Peyer's patch (tissue), 4 donors: ENCODE data around the gene PAM. TPM values are rescaled to one million over a fixed set of nuclear protein-coding genes. Genes with fewer than 3 reads are reported as not detected.

Experiments
- DNase-seq, 3 donors: peaks; one replicate each; pipeline ENCODE4 v3.0.0-alpha.2; 2017 to 2019
- H3K27ac ChIP-seq, 4 donors: fragments of 200-600 bp; sonication (generic); one replicate each; pipeline ENCODE4 v1.5.1; 2016 to 2019
- H3K27me3 ChIP-seq, 2 donors: fragments of 200-600 bp; sonication (generic); one replicate each; pipeline ENCODE4 v1.5.1; 2019
- H3K36me3 ChIP-seq, 3 donors: fragments of 200-600 bp; sonication (generic); one replicate each; pipeline ENCODE4 v1.5.1; 2016 to 2019
- H3K4me1 ChIP-seq, 4 donors: fragments of 200-600 bp; sonication (generic); one replicate each; pipeline ENCODE4 v1.5.1; 2016 to 2019
- H3K4me3 ChIP-seq, 4 donors: fragments of 200-600 bp; sonication (generic); 1 replicate in 3 of 4; 2 replicates in 1 of 4; pipeline ENCODE4 v1.5.1; 2016 to 2019; ENCODE audit warnings: mild to moderate bottlenecking in 1 of 4
- H3K9me3 ChIP-seq, 4 donors: fragments of 200-600 bp; sonication (generic); one replicate each; pipeline ENCODE4 v1.5.1; 2016 to 2019; ENCODE audit warnings: mild to moderate bottlenecking in 1 of 4
- POLR2A ChIP-seq, 2 donors: fragments of 450-650 bp; IDR thresholded peaks; one replicate each; pipeline ENCODE4 v1.5.1; 2017; ENCODE audit warnings: antibody characterized with exemption in 2 of 2, mild to moderate bottlenecking in 2 of 2, moderate library complexity in 2 of 2
- total RNA-seq, 4 donors: library from RNA; depleted of rRNA; stranded (reverse); fragments of >200 nt; gene quantifications; one replicate each; pipeline ENCODE4 v1.1.0, GENCODE V29; 2016
- TF ChIP-seq, protein P1 (sequence below), 6 experiments: fragments of 450-650 bp in 4 of 6; fragments of 200-600 bp in 2 of 6; sonication (generic) in 1 of 6; IDR thresholded peaks; one replicate each; pipeline ENCODE4 v1.5.1; 2017 to 2019; ENCODE audit warnings: antibody characterized with exemption in 6 of 6, mild to moderate bottlenecking in 3 of 6, moderate library complexity in 1 of 6

Gene PAM
- total RNA-seq, 4 donors from 2014 or later = 58.6 to 130 (median 109) TPM

DNA sequence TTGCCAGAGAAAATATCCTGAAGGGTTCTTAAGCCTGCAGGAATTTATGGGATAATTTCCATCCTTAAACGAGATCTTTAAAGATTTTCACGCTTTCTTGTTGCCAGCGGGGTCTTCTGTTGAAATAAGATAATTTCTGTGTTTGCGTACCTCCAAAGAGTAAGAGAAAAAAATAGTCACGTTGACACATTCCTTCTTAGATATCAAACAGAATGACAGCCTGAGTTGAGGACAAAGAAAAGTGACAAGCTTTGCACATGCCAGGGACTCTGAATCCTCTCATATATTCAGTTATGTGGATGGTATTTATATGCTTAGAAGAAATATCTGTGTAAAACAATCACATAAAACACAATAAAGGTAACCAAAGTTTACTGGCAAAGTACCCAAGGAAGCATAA is 21.6 kb upstream of the PAM start:
- H3K36me3 ChIP-seq = no peaks in the 10 kb centered on the region
- no peaks in the 10 kb centered on the region for H3K27me3 ChIP-seq
- no peaks in the 10 kb centered on the region for H3K9me3 ChIP-seq
- H3K4me1 ChIP-seq = no peaks in the 10 kb centered on the region
- H3K4me3 ChIP-seq = no peak overlapping the region
- H3K27ac ChIP-seq = no peak overlapping the region
- TF ChIP-seq POLR2A (IDR thresholded peaks at IDR 0.05) = no peak
- TF ChIP-seq, protein P1, sequence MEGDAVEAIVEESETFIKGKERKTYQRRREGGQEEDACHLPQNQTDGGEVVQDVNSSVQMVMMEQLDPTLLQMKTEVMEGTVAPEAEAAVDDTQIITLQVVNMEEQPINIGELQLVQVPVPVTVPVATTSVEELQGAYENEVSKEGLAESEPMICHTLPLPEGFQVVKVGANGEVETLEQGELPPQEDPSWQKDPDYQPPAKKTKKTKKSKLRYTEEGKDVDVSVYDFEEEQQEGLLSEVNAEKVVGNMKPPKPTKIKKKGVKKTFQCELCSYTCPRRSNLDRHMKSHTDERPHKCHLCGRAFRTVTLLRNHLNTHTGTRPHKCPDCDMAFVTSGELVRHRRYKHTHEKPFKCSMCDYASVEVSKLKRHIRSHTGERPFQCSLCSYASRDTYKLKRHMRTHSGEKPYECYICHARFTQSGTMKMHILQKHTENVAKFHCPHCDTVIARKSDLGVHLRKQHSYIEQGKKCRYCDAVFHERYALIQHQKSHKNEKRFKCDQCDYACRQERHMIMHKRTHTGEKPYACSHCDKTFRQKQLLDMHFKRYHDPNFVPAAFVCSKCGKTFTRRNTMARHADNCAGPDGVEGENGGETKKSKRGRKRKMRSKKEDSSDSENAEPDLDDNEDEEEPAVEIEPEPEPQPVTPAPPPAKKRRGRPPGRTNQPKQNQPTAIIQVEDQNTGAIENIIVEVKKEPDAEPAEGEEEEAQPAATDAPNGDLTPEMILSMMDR (IDR thresholded peaks at IDR 0.05) = no peak
- DNase-seq = no peak

DNA sequence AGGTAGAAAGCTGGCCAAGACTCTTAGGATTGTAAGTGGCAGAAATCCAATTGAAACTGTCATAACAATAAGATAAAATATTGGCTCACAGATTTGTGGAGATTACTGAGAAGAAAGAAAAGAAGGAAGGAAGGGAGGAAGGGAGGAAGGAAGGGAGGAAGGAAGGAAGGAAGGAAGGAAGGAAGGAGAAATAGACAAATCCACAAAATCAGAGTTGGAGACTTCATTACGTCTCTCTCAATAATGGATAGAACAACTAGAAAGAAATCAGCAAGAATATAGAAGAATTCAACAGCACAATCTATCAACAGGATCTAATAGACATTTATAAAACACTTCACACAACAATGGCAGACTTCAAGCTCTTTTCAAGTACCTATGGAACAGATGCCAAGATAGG is 17.9 kb upstream of the PAM start:
- H3K9me3 ChIP-seq = no peaks in the 10 kb centered on the region
- TF ChIP-seq, protein P1 (IDR thresholded peaks at IDR 0.05) = no peak
- no peak for TF ChIP-seq POLR2A (IDR thresholded peaks at IDR 0.05)
- no peak overlapping the region for H3K4me3 ChIP-seq
- no peaks in the 10 kb centered on the region for H3K27me3 ChIP-seq
- no peak for DNase-seq
- no peak overlapping the region for H3K27ac ChIP-seq
- no peaks in the 10 kb centered on the region for H3K4me1 ChIP-seq
- no peaks in the 10 kb centered on the region for H3K36me3 ChIP-seq

DNA sequence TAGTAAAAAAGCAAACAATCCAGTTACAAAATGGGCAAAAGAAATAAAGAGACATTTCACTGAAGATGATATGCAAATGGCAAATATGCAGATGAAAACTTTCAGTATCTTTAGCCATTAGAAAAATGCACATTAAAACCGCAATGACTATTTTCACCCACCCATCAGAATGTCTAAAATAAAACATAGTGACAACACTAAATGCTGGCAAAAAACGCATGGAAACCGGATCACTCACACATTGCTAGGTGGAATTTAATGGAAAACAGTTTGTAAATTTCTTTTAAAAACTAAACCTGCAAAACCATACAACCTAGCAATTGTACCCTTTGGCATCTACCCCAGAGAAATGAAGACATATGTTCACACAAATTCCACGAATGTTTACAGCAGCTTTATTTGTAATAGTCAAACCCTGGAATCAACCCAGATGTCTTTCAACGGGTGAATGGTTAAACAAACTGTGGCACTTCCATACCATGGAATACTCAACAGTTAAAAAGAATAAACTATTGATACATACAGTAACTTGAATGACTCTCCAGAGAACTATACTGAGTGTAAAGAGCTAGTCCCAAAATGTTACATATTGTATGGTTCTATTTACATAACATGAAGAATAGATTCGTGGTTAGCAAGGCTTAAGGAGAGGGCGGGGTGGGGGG is 17.2 kb upstream of the PAM start:
- H3K9me3 ChIP-seq = no peaks in the 10 kb centered on the region
- H3K4me1 ChIP-seq = no peaks in the 10 kb centered on the region
- H3K27me3 ChIP-seq = no peaks in the 10 kb centered on the region
- H3K27ac ChIP-seq = no peak overlapping the region
- TF ChIP-seq POLR2A (IDR thresholded peaks at IDR 0.05) = no peak
- TF ChIP-seq, protein P1 (IDR thresholded peaks at IDR 0.05) = no peak
- no peak for DNase-seq
- no peaks in the 10 kb centered on the region for H3K36me3 ChIP-seq
- H3K4me3 ChIP-seq = no peak overlapping the region

DNA sequence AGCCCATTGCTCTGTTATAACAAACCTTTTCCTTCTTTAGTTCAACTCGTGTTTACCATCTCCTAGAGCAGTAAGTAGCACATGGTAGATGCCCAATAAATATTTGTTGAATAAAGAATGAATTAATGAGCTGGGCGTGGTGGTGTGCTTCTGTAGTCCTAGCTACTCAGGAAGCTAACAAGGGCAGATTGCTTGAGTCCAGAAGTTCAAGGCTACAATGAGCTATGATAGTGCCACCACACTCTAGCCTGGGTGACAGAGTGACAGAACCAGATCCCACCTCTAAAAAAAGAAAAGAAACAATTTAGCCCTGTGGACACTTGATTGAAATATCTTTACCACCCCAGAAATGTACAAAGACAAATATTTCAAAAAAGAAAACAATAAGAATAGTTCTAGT is 14.6 kb upstream of the PAM start:
- Histone ChIP-seq H3K36me3 (no peaks in the 10 kb centered on the region), H3K9me3 (no peaks in the 10 kb centered on the region), H3K27me3 (no peaks in the 10 kb centered on the region), H3K4me1 (no peaks in the 10 kb centered on the region), H3K4me3 (no peak overlapping the region), H3K27ac (no peak overlapping the region)
- TF ChIP-seq POLR2A (IDR thresholded peaks at IDR 0.05) = no peak
- TF ChIP-seq, protein P1 (IDR thresholded peaks at IDR 0.05) = no peak
- DNase-seq = peak in 1 of 3 donors; percentile 54

DNA sequence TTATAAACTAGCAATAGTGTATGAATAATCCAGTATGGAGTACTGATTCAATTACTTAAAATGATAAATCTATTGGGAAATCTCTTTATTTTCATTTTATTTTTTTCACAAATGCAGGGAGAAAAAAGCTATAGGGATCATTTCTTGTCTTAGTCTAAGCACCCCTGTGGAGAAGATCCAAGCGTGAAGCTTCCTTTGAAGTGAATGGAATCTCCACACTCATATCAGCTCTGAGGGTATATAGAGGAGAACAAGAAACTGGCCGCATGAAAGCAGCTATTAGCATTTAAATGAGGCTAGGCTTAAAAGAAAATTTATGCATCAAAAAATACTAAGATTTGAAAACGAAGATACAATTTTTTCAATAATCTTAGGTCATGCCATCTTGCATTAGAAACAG is 12.9 kb upstream of the PAM start:
- H3K9me3 ChIP-seq = no peaks in the 10 kb centered on the region
- no peaks in the 10 kb centered on the region for H3K36me3 ChIP-seq
- no peaks in the 10 kb centered on the region for H3K4me1 ChIP-seq
- no peak for TF ChIP-seq POLR2A (IDR thresholded peaks at IDR 0.05)
- TF ChIP-seq, protein P1 (IDR thresholded peaks at IDR 0.05) = no peak
- DNase-seq = no peak
- no peak overlapping the region for H3K27ac ChIP-seq
- H3K27me3 ChIP-seq = no peaks in the 10 kb centered on the region
- H3K4me3 ChIP-seq = no peak overlapping the region

DNA sequence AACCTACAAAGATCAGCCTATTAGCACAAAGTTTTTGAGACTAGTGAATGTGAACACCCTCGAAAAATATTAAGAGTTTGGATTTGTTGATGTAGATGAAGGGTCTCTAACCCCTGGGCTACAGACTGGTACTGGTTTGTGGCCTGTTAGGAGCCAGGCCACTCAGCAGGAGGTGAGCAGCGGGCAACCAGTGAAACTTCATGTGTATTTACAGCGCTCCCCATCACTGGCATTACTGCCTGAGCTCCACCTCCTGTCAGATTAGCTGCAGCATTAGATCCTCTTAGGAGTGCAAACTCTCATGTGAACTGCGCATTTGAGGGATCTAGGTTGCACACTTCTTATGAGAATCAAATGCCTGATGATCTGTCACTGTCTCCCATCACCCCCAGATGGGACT is 11.2 kb upstream of the PAM start:
- H3K4me3 ChIP-seq = no peak overlapping the region
- no peaks in the 10 kb centered on the region for H3K27me3 ChIP-seq
- H3K4me1 ChIP-seq = no peaks in the 10 kb centered on the region
- no peak overlapping the region for H3K27ac ChIP-seq
- no peak for TF ChIP-seq POLR2A (IDR thresholded peaks at IDR 0.05)
- TF ChIP-seq, protein P1 (IDR thresholded peaks at IDR 0.05) = no peak
- no peak for DNase-seq
- no peaks in the 10 kb centered on the region for H3K9me3 ChIP-seq
- no peaks in the 10 kb centered on the region for H3K36me3 ChIP-seq
